ENCODE measurements around the gene DSCAM. TPM values are rescaled to one million over a fixed set of nuclear protein-coding genes. Genes with fewer than 3 reads are reported as not detected.

DSCAM gene
- total and polyA plus RNA-seq, 10 of the 15 experiments (the other 5 are each of a cell fraction or from before 2014, with no cell fraction given) = not detected

DNA sequence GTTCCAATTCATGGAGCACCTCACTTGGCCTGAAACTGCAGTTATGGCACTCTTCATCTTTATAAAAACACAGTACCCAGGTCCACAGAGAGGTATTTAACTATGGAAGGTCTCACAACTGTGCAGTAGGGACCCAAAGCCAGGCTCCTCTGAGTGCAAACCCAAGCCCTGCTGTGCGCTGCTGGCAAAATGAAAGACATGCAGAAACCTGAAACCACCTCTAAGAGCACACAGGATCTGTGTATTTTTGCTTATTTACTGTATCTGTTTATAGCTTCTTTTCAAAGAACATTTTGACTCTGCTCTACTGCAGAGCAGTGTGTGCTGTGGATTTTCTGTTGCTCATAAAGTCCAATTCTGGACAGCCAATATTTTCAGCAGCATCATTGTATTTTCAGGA lies 166.6 kb downstream of the DSCAM start:
- Histone ChIP-seq H3K4me2 (ENCODE audit: control insufficient read depth, insufficient read depth) (no peak overlapping the region), H3K79me2 (ENCODE audit: control insufficient read depth, insufficient read depth, low read length) (no peaks in the 10 kb centered on the region), H3K27ac (ENCODE audit: control insufficient read depth, insufficient read depth) (no peak overlapping the region), H3K9ac (ENCODE audit: control insufficient read depth, insufficient read depth, low read length) (no peak overlapping the region), H2AFZ (ENCODE audit: control insufficient read depth, low read depth, low read length) (no peak overlapping the region), H3K4me1 (ENCODE audit: control insufficient read depth, insufficient read depth, low read length) (no peaks in the 10 kb centered on the region), H3K9me3 (replicated peaks; ENCODE audit: control insufficient read depth, insufficient read depth, low read length) (no peaks in the 10 kb centered on the region; the same call in 2 of the 3 replicates), H3K36me3 (ENCODE audit: control insufficient read depth in 2 of 2, insufficient read depth in 2 of 2, low read length in 1 of 2) (no peaks in the 10 kb centered on the region), H4K20me1 (ENCODE audit: control insufficient read depth, insufficient read depth) (no peaks in the 10 kb centered on the region), H3K27me3 (replicated peaks in 1 of 2; ENCODE audit: control insufficient read depth in 2 of 2, insufficient read depth in 2 of 2, low read length in 1 of 2) (no peaks in the 10 kb centered on the region), H3K4me3 (no peak overlapping the region)
- ATAC-seq (no peak), FAIRE-seq (no peak), DNase-seq (ENCODE audit: low read depth, low spot score) (no peak)
- no TSS peak for BruUV-seq (replicated peaks)
- WGBS (ENCODE audit: insufficient coverage, insufficient replicate concordance, low lambda C conversion rate, missing lambda C conversion rate) = 0% methylated on average over 1 of the region's 1 CpG
- RAD21 ChIA-PET (ENCODE audit: unreplicated experiment) = no interaction called here
- intact Hi-C loops (cut with micrococcal nuclease; ENCODE audit: unreplicated experiment) (no loop called here), in situ Hi-C loops (cut with MboI) (no loop called here)
- SMC1A ChIA-PET (ENCODE audit: uncharacterized antibody, unreplicated experiment) = no interaction called here
- CTCF ChIA-PET = no interaction called here
- POLR2A ChIA-PET = no interaction called here
- no peak for TF ChIP-seq SUPT20H (IDR thresholded peaks at IDR 0.05; ENCODE audit: borderline replicate concordance, control insufficient read depth, low read depth, low read length)
- TF ChIP-seq POLR2A (IDR thresholded peaks at IDR 0.05; ENCODE audit: low read depth, low read length) = no peak
- TF ChIP-seq, protein P1, sequence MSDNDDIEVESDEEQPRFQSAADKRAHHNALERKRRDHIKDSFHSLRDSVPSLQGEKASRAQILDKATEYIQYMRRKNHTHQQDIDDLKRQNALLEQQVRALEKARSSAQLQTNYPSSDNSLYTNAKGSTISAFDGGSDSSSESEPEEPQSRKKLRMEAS (IDR thresholded peaks at IDR 0.05; ENCODE audit: low read depth, low read length) = no peak
- TF ChIP-seq, protein P2, sequence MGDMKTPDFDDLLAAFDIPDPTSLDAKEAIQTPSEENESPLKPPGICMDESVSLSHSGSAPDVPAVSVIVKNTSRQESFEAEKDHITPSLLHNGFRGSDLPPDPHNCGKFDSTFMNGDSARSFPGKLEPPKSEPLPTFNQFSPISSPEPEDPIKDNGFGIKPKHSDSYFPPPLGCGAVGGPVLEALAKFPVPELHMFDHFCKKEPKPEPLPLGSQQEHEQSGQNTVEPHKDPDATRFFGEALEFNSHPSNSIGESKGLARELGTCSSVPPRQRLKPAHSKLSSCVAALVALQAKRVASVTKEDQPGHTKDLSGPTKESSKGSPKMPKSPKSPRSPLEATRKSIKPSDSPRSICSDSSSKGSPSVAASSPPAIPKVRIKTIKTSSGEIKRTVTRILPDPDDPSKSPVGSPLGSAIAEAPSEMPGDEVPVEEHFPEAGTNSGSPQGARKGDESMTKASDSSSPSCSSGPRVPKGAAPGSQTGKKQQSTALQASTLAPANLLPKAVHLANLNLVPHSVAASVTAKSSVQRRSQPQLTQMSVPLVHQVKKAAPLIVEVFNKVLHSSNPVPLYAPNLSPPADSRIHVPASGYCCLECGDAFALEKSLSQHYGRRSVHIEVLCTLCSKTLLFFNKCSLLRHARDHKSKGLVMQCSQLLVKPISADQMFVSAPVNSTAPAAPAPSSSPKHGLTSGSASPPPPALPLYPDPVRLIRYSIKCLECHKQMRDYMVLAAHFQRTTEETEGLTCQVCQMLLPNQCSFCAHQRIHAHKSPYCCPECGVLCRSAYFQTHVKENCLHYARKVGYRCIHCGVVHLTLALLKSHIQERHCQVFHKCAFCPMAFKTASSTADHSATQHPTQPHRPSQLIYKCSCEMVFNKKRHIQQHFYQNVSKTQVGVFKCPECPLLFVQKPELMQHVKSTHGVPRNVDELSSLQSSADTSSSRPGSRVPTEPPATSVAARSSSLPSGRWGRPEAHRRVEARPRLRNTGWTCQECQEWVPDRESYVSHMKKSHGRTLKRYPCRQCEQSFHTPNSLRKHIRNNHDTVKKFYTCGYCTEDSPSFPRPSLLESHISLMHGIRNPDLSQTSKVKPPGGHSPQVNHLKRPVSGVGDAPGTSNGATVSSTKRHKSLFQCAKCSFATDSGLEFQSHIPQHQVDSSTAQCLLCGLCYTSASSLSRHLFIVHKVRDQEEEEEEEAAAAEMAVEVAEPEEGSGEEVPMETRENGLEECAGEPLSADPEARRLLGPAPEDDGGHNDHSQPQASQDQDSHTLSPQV (IDR thresholded peaks at IDR 0.05) = no peak
- TF ChIP-seq, protein P3, sequence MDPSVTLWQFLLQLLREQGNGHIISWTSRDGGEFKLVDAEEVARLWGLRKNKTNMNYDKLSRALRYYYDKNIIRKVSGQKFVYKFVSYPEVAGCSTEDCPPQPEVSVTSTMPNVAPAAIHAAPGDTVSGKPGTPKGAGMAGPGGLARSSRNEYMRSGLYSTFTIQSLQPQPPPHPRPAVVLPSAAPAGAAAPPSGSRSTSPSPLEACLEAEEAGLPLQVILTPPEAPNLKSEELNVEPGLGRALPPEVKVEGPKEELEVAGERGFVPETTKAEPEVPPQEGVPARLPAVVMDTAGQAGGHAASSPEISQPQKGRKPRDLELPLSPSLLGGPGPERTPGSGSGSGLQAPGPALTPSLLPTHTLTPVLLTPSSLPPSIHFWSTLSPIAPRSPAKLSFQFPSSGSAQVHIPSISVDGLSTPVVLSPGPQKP (IDR thresholded peaks at IDR 0.05; ENCODE audit: low read depth, low read length) = no peak
- TF ChIP-seq SMARCA5 (IDR thresholded peaks at IDR 0.05) = no peak
- TF ChIP-seq, protein P4, sequence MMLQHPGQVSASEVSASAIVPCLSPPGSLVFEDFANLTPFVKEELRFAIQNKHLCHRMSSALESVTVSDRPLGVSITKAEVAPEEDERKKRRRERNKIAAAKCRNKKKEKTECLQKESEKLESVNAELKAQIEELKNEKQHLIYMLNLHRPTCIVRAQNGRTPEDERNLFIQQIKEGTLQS (IDR thresholded peaks at IDR 0.05; ENCODE audit: borderline replicate concordance, extremely low read depth, low read depth, low read length) = no peak
- no peak for TF ChIP-seq NFYA (IDR thresholded peaks at IDR 0.05; ENCODE audit: borderline replicate concordance, low read depth, low read length)
- no peak for TF ChIP-seq HDGF (IDR thresholded peaks at IDR 0.05)
- TF ChIP-seq POU2F2 (IDR thresholded peaks at IDR 0.05; ENCODE audit: borderline replicate concordance, low read depth, low read length) = no peak
- no peak for TF ChIP-seq TCF12 (IDR thresholded peaks at IDR 0.05; ENCODE audit: low read depth, low read length)
- TF ChIP-seq SUZ12 (IDR thresholded peaks at IDR 0.05; ENCODE audit: unreplicated experiment) = no peak
- TF ChIP-seq ZNF384 (IDR thresholded peaks at IDR 0.05; ENCODE audit: borderline replicate concordance, low read depth, low read length) = no peak
- TF ChIP-seq, protein P5, sequence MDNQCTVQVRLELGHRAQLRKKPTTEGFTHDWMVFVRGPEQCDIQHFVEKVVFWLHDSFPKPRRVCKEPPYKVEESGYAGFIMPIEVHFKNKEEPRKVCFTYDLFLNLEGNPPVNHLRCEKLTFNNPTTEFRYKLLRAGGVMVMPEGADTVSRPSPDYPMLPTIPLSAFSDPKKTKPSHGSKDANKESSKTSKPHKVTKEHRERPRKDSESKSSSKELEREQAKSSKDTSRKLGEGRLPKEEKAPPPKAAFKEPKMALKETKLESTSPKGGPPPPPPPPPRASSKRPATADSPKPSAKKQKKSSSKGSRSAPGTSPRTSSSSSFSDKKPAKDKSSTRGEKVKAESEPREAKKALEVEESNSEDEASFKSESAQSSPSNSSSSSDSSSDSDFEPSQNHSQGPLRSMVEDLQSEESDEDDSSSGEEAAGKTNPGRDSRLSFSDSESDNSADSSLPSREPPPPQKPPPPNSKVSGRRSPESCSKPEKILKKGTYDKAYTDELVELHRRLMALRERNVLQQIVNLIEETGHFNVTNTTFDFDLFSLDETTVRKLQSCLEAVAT (IDR thresholded peaks at IDR 0.05) = no peak
- no peak for TF ChIP-seq KDM1A (IDR thresholded peaks at IDR 0.05; ENCODE audit: borderline replicate concordance)

Data from GM12878 (cell line).